HG02970 (cell line): Measurements from ENCODE around the gene ACTR3C.
"Not testable (repeated sequence)": the region's sequence is repeated elsewhere in the genome, so short reads cannot be mapped to it uniquely, and the experiment has no call there.

Experiments
- ATAC-seq: cut with Tn5 transposase; IDR thresholded peaks from one replicate; pipeline ENCODE4 v1.9.1; 2021; ENCODE audit warnings: mild to moderate bottlenecking, moderate library complexity, moderate number of reproducible peaks; ENCODE audit not compliant: unreplicated experiment, low FRiP score

The ACTR3C gene

DNA sequence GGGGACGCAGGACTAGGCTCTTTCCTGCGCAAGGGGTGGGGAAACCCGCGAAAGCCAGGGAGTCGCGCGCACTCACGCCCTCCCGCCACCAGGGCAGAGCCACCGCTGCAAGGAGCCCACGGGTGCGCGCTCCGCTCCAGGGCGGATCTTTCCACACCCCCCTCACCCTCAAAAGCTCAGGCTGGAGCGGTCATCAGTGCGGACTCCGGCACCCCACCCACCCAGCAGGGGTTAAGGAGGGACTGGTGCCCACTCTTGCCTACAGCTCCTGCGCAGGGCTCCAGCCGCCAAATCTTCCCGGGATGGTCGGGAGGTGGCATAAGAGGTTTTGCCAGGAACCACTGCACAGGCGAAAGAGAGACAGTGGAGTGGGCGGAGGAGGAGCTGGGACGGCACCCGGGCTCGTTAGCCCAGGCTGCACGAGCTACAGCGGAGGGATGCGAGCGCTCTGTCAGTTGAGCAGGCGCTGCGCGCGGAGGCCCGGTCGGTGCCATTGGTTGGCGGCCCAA is 102.6 kb downstream of the ACTR3C start:
- ATAC-seq: not testable (repeated sequence)

- ATAC-seq: not testable (repeated sequence)
Measured at GRCh38 chr7:150219941-150220658, 103.2 kb downstream of the ACTR3C start.

DNA sequence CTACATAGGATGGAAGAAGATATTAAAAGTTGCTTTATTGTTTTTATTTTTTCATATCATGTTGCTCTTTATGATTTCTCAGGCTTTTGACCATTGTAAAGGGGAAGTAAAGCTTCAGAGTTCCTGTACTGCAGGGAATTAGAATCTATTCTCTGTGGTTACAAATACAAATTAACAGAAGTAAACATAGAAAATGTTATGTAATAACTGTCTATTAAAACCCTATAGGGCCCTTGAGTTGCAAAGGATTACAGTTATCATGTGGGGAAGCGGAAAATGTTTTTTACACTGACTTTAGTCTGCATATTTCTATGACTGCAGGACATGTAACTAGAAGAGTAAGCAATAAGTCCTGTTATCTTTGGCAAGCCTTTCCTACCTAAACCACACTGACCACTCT is 116.5 kb downstream of the ACTR3C start:
- ATAC-seq: not testable (repeated sequence)

DNA sequence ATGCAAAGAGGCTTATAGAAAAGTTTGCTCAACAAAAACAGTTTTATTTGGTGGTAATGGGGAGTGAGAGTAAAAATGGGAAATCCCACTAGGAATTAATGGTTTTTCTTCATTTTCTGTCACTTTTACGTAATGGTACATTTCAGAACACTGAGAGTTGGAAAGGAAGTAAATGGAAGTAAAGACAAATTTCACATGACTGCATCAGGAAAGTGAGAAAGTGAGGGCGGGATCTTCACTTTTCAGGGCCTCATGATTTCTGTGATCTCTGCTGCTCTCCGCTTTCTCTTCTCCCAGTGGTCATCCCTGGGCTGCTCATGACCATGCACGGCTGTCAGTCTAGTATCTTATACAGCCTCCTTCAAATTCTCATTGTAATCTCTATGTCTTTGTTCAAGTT is 117.5 kb downstream of the ACTR3C start:
- not testable (repeated sequence) for ATAC-seq

- ATAC-seq: not testable (repeated sequence)
Measured at GRCh38 chr7:150204577-150204976, 118.8 kb downstream of the ACTR3C start.

- ATAC-seq: not testable (repeated sequence)
Measured at GRCh38 chr7:150202894-150203293, 120.5 kb downstream of the ACTR3C start.
